ENCODE results near the gene WDR36. TPM values are rescaled to one million over a fixed set of nuclear protein-coding genes. Genes with fewer than 3 reads are reported as not detected.

Gene WDR36
- total and polyA plus RNA-seq, 2 of the 13 experiments (the other 11 are each of a cell fraction or from before 2014, with no cell fraction given), result 18.2 to 40.6 TPM

DNA sequence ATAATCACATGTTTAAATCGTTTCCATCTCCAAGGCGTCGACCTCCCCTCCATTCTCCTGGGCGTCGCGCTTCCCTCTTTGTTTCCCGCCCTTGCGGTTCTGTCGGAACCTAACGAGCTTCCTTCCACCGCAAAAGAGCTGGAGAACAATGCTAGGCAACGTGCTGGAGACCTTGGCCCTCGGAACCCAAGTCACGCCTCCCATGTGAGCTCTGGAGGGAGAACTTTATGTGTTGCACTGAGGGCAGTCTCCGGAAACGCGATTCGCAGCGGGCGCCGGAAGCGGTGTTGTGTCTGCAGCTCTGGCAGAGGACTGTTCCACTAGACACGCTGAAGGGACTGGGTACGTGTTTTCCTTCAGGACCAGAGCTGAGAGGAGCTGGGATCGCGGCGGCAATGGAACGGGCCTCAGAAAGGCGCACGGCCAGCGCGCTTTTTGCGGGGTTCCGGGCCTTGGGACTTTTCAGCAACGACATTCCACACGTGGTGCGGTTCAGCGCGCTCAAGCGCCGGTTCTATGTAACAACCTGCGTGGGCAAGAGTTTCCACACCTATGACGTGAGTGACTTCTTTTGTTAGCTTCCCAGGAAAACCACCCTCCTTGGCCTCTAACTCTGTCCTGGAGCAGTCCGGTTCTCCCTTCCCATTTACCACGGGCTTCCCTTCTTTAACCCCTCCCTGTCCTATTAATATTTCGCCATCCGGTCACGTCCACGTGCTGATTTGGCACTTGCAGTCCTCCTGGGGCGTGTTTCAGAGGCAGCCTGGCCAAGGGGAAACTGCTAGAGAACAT, at the start of gene WDR36 (continued):
- TF ChIP-seq, protein P1, sequence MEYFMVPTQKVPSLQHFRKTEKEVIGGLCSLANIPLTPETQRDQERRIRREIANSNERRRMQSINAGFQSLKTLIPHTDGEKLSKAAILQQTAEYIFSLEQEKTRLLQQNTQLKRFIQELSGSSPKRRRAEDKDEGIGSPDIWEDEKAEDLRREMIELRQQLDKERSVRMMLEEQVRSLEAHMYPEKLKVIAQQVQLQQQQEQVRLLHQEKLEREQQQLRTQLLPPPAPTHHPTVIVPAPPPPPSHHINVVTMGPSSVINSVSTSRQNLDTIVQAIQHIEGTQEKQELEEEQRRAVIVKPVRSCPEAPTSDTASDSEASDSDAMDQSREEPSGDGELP (IDR thresholded peaks at IDR 0.05; ENCODE audit: borderline replicate concordance, low read depth), result peak; percentile 44; the same call in 1 of the 2 replicates
- peak; percentile 61; the same call in 1 of the 2 replicates for TF ChIP-seq ZNF879 (CRISPR knock-in tag; IDR thresholded peaks at IDR 0.05)
- TF ChIP-seq TOPORS (CRISPR knock-in tag; IDR thresholded peaks at IDR 0.05), result peak; percentile 99
- peak; percentile 74 for TF ChIP-seq CEBPG (CRISPR knock-in tag; IDR thresholded peaks at IDR 0.05)
- peak; percentile 81 for TF ChIP-seq ZFX (CRISPR knock-in tag; IDR thresholded peaks at IDR 0.05; ENCODE audit: low read depth)
- peak; percentile 76 for TF ChIP-seq HCFC1 (IDR thresholded peaks at IDR 0.05; ENCODE audit: low read depth, low read length)
- TF ChIP-seq ZNF549 (CRISPR knock-in tag; IDR thresholded peaks at IDR 0.05), result no peak
- TF ChIP-seq CERS6 (CRISPR knock-in tag; IDR thresholded peaks at IDR 0.05), result 0 out of 2 replicates have a peak, but pooled peaks have one; percentile 58
- peak; percentile 98 for TF ChIP-seq ZMYM4 (CRISPR knock-in tag; IDR thresholded peaks at IDR 0.05)
- peak; percentile 98 for TF ChIP-seq REL (CRISPR knock-in tag; conservative IDR thresholded peaks at IDR 0.05)
- TF ChIP-seq KAT2B (IDR thresholded peaks at IDR 0.05; ENCODE audit: borderline replicate concordance, low read depth, low read length), result no peak
- peak; percentile 96 for TF ChIP-seq KLF11 (CRISPR knock-in tag; IDR thresholded peaks at IDR 0.05)
- TF ChIP-seq, protein P2, sequence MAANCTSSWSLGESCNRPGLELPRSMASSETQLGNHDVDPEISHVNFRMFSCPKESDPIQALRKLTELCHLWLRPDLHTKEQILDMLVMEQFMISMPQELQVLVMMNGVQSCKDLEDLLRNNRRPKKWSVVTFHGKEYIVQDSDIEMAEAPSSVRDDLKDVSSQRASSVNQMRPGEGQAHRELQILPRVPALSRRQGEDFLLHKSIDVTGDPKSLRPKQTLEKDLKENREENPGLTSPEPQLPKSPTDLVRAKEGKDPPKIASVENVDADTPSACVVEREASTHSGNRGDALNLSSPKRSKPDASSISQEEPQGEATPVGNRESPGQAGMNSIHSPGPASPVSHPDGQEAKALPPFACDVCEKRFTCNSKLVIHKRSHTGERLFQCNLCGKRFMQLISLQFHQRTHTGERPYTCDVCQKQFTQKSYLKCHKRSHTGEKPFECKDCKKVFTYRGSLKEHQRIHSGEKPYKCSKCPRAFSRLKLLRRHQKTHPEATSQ (CRISPR knock-in tag; IDR thresholded peaks at IDR 0.05; ENCODE audit: borderline replicate concordance), result peak; percentile 99
- TF ChIP-seq TGIF2 (CRISPR knock-in tag; IDR thresholded peaks at IDR 0.05), result peak; percentile 91
- peak; percentile 96 for TF ChIP-seq ZKSCAN8 (CRISPR knock-in tag; IDR thresholded peaks at IDR 0.05; ENCODE audit: borderline replicate concordance)
- peak; percentile 53 for TF ChIP-seq HMG20A (CRISPR knock-in tag; IDR thresholded peaks at IDR 0.05; ENCODE audit: borderline replicate concordance)
- TF ChIP-seq, protein P3, sequence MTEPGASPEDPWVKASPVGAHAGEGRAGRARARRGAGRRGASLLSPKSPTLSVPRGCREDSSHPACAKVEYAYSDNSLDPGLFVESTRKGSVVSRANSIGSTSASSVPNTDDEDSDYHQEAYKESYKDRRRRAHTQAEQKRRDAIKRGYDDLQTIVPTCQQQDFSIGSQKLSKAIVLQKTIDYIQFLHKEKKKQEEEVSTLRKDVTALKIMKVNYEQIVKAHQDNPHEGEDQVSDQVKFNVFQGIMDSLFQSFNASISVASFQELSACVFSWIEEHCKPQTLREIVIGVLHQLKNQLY (CRISPR knock-in tag; IDR thresholded peaks at IDR 0.05), result peak; percentile 81
- TF ChIP-seq PLSCR1 (CRISPR knock-in tag; IDR thresholded peaks at IDR 0.05; ENCODE audit: borderline replicate concordance), result peak; percentile 68; the same call in 1 of the 2 replicates
- TF ChIP-seq ATF3 (CRISPR knock-in tag; IDR thresholded peaks at IDR 0.05), result peak; percentile 28; the same call in 1 of the 2 replicates
- peak; percentile 97 for TF ChIP-seq KMT2B (CRISPR knock-in tag; IDR thresholded peaks at IDR 0.05)
- peak; percentile 83 for TF ChIP-seq ZNF737 (CRISPR knock-in tag; IDR thresholded peaks at IDR 0.05; ENCODE audit: borderline replicate concordance)
- TF ChIP-seq RAD21 (CRISPR knock-in tag; IDR thresholded peaks at IDR 0.05), result 0 out of 2 replicates have a peak, but pooled peaks have one; percentile 33
- peak; percentile 85 for TF ChIP-seq TAF1 (CRISPR knock-in tag; IDR thresholded peaks at IDR 0.05)
- peak; percentile 97 for TF ChIP-seq AHR (CRISPR knock-in tag; IDR thresholded peaks at IDR 0.05)
- 0 out of 2 replicates have a peak, but pooled peaks have one; percentile 52 for TF ChIP-seq MZF1 (CRISPR knock-in tag; IDR thresholded peaks at IDR 0.05; ENCODE audit: borderline replicate concordance)
- TF ChIP-seq HNF4A (CRISPR knock-in tag; IDR thresholded peaks at IDR 0.05), result peak; percentile 73
- peak; percentile 95 for TF ChIP-seq ZNF558 (CRISPR knock-in tag; IDR thresholded peaks at IDR 0.05; ENCODE audit: borderline replicate concordance)
